Omental fat pad (tissue), 4 donors: Measurements from ENCODE around the gene ASF1B. TPM values are rescaled to one million over a fixed set of nuclear protein-coding genes. Genes with fewer than 3 reads are reported as not detected.
A peak's percentile ranks its signal among the peaks of the same experiment; 100 is the strongest.

ENCODE experiments used
- ATAC-seq: fragments of 150-250 bp; one replicate; pipeline ENCODE4 v1.9.1; 2016; ENCODE audit warnings: mild to moderate bottlenecking, moderate library complexity; ENCODE audit not compliant: low FRiP score
- DNase-seq: peaks from one replicate; pipeline ENCODE4 v3.0.0-alpha.2; 2019; ENCODE audit warnings: low spot score
- total RNA-seq, 4 donors: library from RNA; depleted of rRNA; stranded (reverse); fragments of >200 nt; gene quantifications; one replicate each; pipeline ENCODE4 v1.1.0, GENCODE V29; 2016
- TF ChIP-seq, protein P1 (sequence below), 3 donors: fragments of 450-650 bp; IDR thresholded peaks; one replicate each; pipeline ENCODE4 v1.5.1; 2016 to 2017; ENCODE audit warnings: antibody characterized with exemption in 3 of 3, mild to moderate bottlenecking in 3 of 3, moderate library complexity in 2 of 3

ASF1B gene
- total RNA-seq, 4 donors from 2014 or later: 0.37 to 2.5 (median 0.95) TPM; not detected in 1

GRCh38 chr19:14073261-14073924 lies 63.0 kb downstream of the ASF1B start:
- DNase-seq: no peak
- peak; percentile 58 for ATAC-seq
- TF ChIP-seq, protein P1, sequence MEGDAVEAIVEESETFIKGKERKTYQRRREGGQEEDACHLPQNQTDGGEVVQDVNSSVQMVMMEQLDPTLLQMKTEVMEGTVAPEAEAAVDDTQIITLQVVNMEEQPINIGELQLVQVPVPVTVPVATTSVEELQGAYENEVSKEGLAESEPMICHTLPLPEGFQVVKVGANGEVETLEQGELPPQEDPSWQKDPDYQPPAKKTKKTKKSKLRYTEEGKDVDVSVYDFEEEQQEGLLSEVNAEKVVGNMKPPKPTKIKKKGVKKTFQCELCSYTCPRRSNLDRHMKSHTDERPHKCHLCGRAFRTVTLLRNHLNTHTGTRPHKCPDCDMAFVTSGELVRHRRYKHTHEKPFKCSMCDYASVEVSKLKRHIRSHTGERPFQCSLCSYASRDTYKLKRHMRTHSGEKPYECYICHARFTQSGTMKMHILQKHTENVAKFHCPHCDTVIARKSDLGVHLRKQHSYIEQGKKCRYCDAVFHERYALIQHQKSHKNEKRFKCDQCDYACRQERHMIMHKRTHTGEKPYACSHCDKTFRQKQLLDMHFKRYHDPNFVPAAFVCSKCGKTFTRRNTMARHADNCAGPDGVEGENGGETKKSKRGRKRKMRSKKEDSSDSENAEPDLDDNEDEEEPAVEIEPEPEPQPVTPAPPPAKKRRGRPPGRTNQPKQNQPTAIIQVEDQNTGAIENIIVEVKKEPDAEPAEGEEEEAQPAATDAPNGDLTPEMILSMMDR (IDR thresholded peaks at IDR 0.05): peak in 1 of 3 donors; percentile 36

GRCh38 chr19:14072535-14073260 lies 63.7 kb downstream of the ASF1B start, which contains the start of gene MISP3:
MISP3 (plus strand) TSS chr19:14072786; CDS start chr19:14073310, 524 bp downstream.
- TF ChIP-seq, protein P1 (IDR thresholded peaks at IDR 0.05): no peak
- DNase-seq: no peak
- peak; percentile 24 for ATAC-seq

GRCh38 chr19:14070268-14071050 lies 65.9 kb downstream of the ASF1B start:
- TF ChIP-seq, protein P1 (IDR thresholded peaks at IDR 0.05): no peak
- DNase-seq: no peak

More at GRCh38 chr19:14070268-14071050, 65.9 kb downstream of the ASF1B start:
- no peak for ATAC-seq

Other genes with a start within 250 kb of the ASF1B start
- gene BRME1, start 230.5 kb downstream of the ASF1B start, total RNA-seq: under 1 TPM in 2 of 4 donors, not detected in 2; 0.46 to 0.95 TPM
- 10 to 100 TPM; 12.3 to 24.9 (median 15.6) TPM for gene CC2D1A, start 230.4 kb downstream of the ASF1B start, total RNA-seq
- not detected for gene PODNL1, start 198.2 kb downstream of the ASF1B start, total RNA-seq
- gene DCAF15, start 184.1 kb downstream of the ASF1B start, total RNA-seq: 10 to 100 TPM in 3 of 4 donors, 1 to 10 TPM in 1; 8.9 to 22.9 (median 11.9) TPM
- 1 to 10 TPM; 2.8 to 7.6 (median 3.2) TPM for gene RFX1, start 130.3 kb downstream of the ASF1B start, total RNA-seq
- not detected for gene RLN3, start 108.4 kb downstream of the ASF1B start, total RNA-seq
- 10 to 100 TPM in 1 of 4 donors, 1 to 10 TPM in 3; 4.5 to 12.8 (median 6.3) TPM for gene IL27RA, start 104.8 kb downstream of the ASF1B start, total RNA-seq
- not detected for gene PALM3, start 74.5 kb downstream of the ASF1B start, total RNA-seq
- 1 to 10 TPM in 3 of 4 donors, not detected in 1; 1.6 to 3.0 (median 2.8) TPM for gene MISP3, start 63.8 kb downstream of the ASF1B start, total RNA-seq
- not detected for gene C19orf67, start 50.8 kb downstream of the ASF1B start, total RNA-seq
- 10 to 100 TPM in 2 of 4 donors, 1 to 10 TPM in 2; 8.6 to 22.5 (median 10.8) TPM for gene SAMD1, start 45.8 kb downstream of the ASF1B start, total RNA-seq
- gene PRKACA, start 18.8 kb downstream of the ASF1B start, total RNA-seq: 10 to 100 TPM; 31.5 to 56.1 (median 45.1) TPM
- gene ADGRL1, start 69.6 kb upstream of the ASF1B start, total RNA-seq: 10 to 100 TPM in 3 of 4 donors, 1 to 10 TPM in 1; 7.7 to 18.0 (median 13.9) TPM
- gene ADGRE5, start 244.9 kb upstream of the ASF1B start, total RNA-seq: 100 to 1,000 TPM in 1 of 4 donors, 10 to 100 TPM in 3; 38.1 to 106 (median 62.8) TPM